Skeletal muscle tissue (tissue), 4 donors: Measurements from ENCODE around the gene CEP83. TPM values are rescaled to one million over a fixed set of nuclear protein-coding genes. Genes with fewer than 3 reads are reported as not detected.
"Not testable (repeated sequence)": the region's sequence is repeated elsewhere in the genome, so short reads cannot be mapped to it uniquely, and the experiment has no call there.

Source experiments
- H3K27ac ChIP-seq: one replicate; pipeline ENCODE4 v1.7.0; 2013; ENCODE audit warnings: mild to moderate bottlenecking, low read depth, low read length, inconsistent platforms
- H3K27me3 ChIP-seq, 3 donors: one replicate each; pipeline ENCODE4 v1.7.0; 2013; ENCODE audit warnings: low read length in 3 of 3; ENCODE audit not compliant: control insufficient read depth in 3 of 3, insufficient read depth in 3 of 3
- H3K36me3 ChIP-seq, 3 donors: one replicate each; pipeline ENCODE4 v1.7.0; 2013; ENCODE audit warnings: low read length in 3 of 3; ENCODE audit not compliant: control insufficient read depth in 3 of 3, insufficient read depth in 3 of 3
- H3K4me1 ChIP-seq, 3 donors: one replicate each; pipeline ENCODE4 v1.7.0; 2013; ENCODE audit warnings: low read length in 3 of 3, mild to moderate bottlenecking in 3 of 3; ENCODE audit not compliant: control insufficient read depth in 3 of 3, insufficient read depth in 3 of 3
- H3K4me3 ChIP-seq, 3 donors: one replicate each; pipeline ENCODE4 v1.7.0; 2013; ENCODE audit warnings: low read length in 3 of 3
- H3K9ac ChIP-seq, 3 donors: one replicate each; pipeline ENCODE4 v1.7.0; 2013; ENCODE audit warnings: low read length in 3 of 3, mild to moderate bottlenecking in 3 of 3, moderate library complexity in 2 of 3, low read depth in 1 of 3
- H3K9me3 ChIP-seq, 3 donors: one replicate each; pipeline ENCODE4 v1.7.0; 2013; ENCODE audit warnings: low read length in 3 of 3; ENCODE audit not compliant: control insufficient read depth in 3 of 3
- total RNA-seq: library from RNA; depleted of rRNA; stranded (reverse); fragments of >200 nt; gene quantifications from one replicate; pipeline ENCODE4 v1.2.3, GENCODE V29; 2014
- donor health status: Osteomylitis.

CEP83 gene
- total RNA-seq, 1 donor from 2014 or later = 10.4 TPM

- H3K4me1 ChIP-seq = peaks cover 6 to 10% (median 7%) of the 10 kb centered on the region in 3 donors
- H3K36me3 ChIP-seq = no peaks in the 10 kb centered on the region
- no peaks in the 10 kb centered on the region for H3K27me3 ChIP-seq
- H3K4me3 ChIP-seq = peak overlapping the region in 1 of 3 donors; percentile 16
- no peak overlapping the region for H3K9ac ChIP-seq
- H3K27ac ChIP-seq = no peak overlapping the region
- peaks cover 0 to 4% (median 0%) of the 10 kb centered on the region in 3 donors for H3K9me3 ChIP-seq
Observed at GRCh38 chr12:94435511-94435927, 24.1 kb downstream of the CEP83 start.

- no peak overlapping the region for H3K9ac ChIP-seq
- H3K9me3 ChIP-seq = peaks cover 0 to 4% (median 3%) of the 10 kb centered on the region in 3 donors
- no peak overlapping the region for H3K27ac ChIP-seq
Observed at GRCh38 chr12:94434171-94434570, 25.5 kb downstream of the CEP83 start.

GRCh38 chr12:94433744-94434143 is 25.9 kb downstream of the CEP83 start:
- Histone ChIP-seq H3K4me3 (no peak overlapping the region), H3K9me3 (peaks cover 0 to 4% (median 3%) of the 10 kb centered on the region in 3 donors), H3K27ac (no peak overlapping the region), H3K4me1 (peaks cover 6 to 10% (median 7%) of the 10 kb centered on the region in 3 donors), H3K36me3 (no peaks in the 10 kb centered on the region), H3K9ac (no peak overlapping the region), H3K27me3 (no peaks in the 10 kb centered on the region)

More at GRCh38 chr12:94434171-94434570, 25.5 kb downstream of the CEP83 start:
- Histone ChIP-seq H3K4me1 (peaks cover 6 to 10% (median 7%) of the 10 kb centered on the region in 3 donors), H3K36me3 (no peaks in the 10 kb centered on the region), H3K27me3 (no peaks in the 10 kb centered on the region), H3K4me3 (no peak overlapping the region)

GRCh38 chr12:94430304-94430703 is 29.4 kb downstream of the CEP83 start:
- Histone ChIP-seq H3K4me3 (no peak overlapping the region), H3K9me3 (peaks cover 0 to 4% (median 3%) of the 10 kb centered on the region in 3 donors), H3K27me3 (no peaks in the 10 kb centered on the region), H3K27ac (no peak overlapping the region), H3K36me3 (no peaks in the 10 kb centered on the region), H3K9ac (no peak overlapping the region), H3K4me1 (peaks cover 2 to 6% (median 4%) of the 10 kb centered on the region in 3 donors)

- Histone ChIP-seq H3K4me1 (peaks cover 0 to 6% (median 0%) of the 10 kb centered on the region in 3 donors), H3K9me3 (peaks cover 0 to 4% (median 3%) of the 10 kb centered on the region in 3 donors), H3K27ac (no peak overlapping the region), H3K36me3 (no peaks in the 10 kb centered on the region), H3K27me3 (no peaks in the 10 kb centered on the region), H3K4me3 (no peak overlapping the region), H3K9ac (no peak overlapping the region)
Observed at GRCh38 chr12:94429633-94430032, 30.0 kb downstream of the CEP83 start.

GRCh38 chr12:94429191-94429590 is 30.5 kb downstream of the CEP83 start:
- Histone ChIP-seq H3K27me3 (no peaks in the 10 kb centered on the region), H3K4me3 (no peak overlapping the region), H3K9ac (no peak overlapping the region), H3K4me1 (peaks cover 0 to 6% (median 0%) of the 10 kb centered on the region in 3 donors), H3K9me3 (peaks cover 0 to 4% (median 3%) of the 10 kb centered on the region in 3 donors), H3K36me3 (no peaks in the 10 kb centered on the region), H3K27ac (no peak overlapping the region)

- Histone ChIP-seq H3K27ac (no peak overlapping the region), H3K9me3 (peaks cover 0 to 4% (median 3%) of the 10 kb centered on the region in 3 donors), H3K9ac (no peak overlapping the region), H3K36me3 (peaks cover 0 to 2% (median 0%) of the 10 kb centered on the region in 3 donors), H3K4me3 (no peak overlapping the region), H3K4me1 (peaks cover 0 to 6% (median 0%) of the 10 kb centered on the region in 3 donors), H3K27me3 (no peaks in the 10 kb centered on the region)
Observed at GRCh38 chr12:94427501-94428381, 31.9 kb downstream of the CEP83 start.

GRCh38 chr12:94426049-94426448 is 33.6 kb downstream of the CEP83 start:
- Histone ChIP-seq H3K9me3 (peaks cover 3 to 10% (median 4%) of the 10 kb centered on the region in 3 donors), H3K27me3 (no peaks in the 10 kb centered on the region), H3K4me1 (peaks cover 0 to 6% (median 0%) of the 10 kb centered on the region in 3 donors), H3K9ac (no peak overlapping the region), H3K4me3 (no peak overlapping the region), H3K27ac (no peak overlapping the region), H3K36me3 (peaks cover 0 to 2% (median 0%) of the 10 kb centered on the region in 3 donors)

- H3K4me3 ChIP-seq, H3K27ac ChIP-seq: not testable (repeated sequence)
Observed at GRCh38 chr12:94424830-94425229, 34.8 kb downstream of the CEP83 start.

More at GRCh38 chr12:94424830-94425229, 34.8 kb downstream of the CEP83 start:
- H3K27me3 ChIP-seq, H3K9me3 ChIP-seq, H3K9ac ChIP-seq, H3K4me1 ChIP-seq, H3K36me3 ChIP-seq: not testable (repeated sequence)
